Iris pigment epithelial cell (primary cell): ENCODE measurements around the gene C1QTNF7.

Experiments
- DNase-seq: peaks from one replicate; pipeline ENCODE4 v3.0.0-alpha.2; 2011; ENCODE audit warnings: low read depth

Gene C1QTNF7

GRCh38 chr4:15414551-15415091 lies 13.2 kb upstream of the C1QTNF7 start:
- DNase-seq = peak; percentile 33

GRCh38 chr4:15416357-15417232 lies 11.2 kb upstream of the C1QTNF7 start:
- DNase-seq = no peak

DNA sequence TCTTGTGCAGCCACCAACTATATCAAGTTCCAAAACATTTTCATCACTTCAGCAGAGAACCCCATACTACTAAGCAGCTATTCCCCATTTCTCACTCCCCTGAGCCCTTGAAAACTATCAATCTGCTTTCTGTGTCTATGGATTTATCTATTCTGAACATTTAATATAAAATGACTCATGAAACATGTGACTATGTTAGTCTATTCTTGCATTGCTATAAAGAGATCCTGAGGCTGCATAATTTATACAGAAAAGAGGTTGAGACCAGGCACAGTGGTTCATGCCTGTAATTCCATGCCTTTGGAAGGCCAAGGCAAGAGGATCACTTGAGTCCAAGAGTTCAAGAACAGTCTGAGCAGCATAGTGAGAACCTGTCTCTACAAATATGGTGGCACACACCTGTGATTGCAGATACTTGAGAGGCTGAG lies 10.6 kb upstream of the C1QTNF7 start:
- no peak for DNase-seq

- no peak for DNase-seq
These were observed 8.9 kb upstream of the C1QTNF7 start for GRCh38 chr4:15418956-15419355.

GRCh38 chr4:15420642-15421041 lies 7.2 kb upstream of the C1QTNF7 start:
- peak; percentile 85 for DNase-seq

GRCh38 chr4:15423285-15423711 lies 4.5 kb upstream of the C1QTNF7 start:
- no peak for DNase-seq

- DNase-seq = no peak
These were observed 2.3 kb upstream of the C1QTNF7 start for GRCh38 chr4:15425520-15425919.

DNA sequence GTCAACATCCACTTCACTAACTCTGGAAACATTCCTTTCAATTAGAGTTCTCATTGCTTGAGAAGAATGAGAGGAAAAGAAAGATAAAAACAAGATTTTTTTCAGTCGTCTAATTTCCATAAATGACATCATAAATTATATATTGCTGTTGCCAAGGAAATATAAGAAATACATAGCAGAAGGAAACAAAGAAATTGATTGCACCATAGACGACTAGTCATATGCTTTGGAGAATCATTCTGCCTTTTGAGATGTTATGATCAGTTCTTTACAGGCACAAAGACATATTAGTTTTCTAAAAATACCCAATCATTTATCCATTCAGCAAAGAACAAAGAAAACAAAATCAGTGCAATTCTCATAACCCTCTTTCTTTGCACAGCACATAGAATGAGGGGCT lies 672 bp upstream of the C1QTNF7 start:
- no peak for DNase-seq

DNA sequence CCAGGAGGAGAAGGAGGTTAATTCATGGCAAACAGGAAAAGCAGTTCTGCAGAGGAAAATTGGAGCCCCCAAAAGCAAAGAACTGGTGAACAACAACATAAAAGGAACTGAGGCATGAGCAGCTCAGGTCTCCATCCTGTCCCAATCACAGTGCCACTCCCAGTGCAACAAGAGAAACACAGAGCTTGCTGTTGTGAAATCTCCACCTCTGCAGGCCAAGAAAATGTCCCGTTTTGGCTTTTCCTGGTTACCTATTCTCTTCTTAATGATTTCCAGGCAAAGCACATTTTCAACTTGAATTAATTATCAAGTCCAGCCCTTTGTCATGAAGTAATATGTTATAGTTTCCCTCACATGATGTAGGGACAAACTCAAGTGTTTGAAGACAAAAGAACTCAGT lies 778 bp downstream of the C1QTNF7 start:
- DNase-seq = no peak

DNA sequence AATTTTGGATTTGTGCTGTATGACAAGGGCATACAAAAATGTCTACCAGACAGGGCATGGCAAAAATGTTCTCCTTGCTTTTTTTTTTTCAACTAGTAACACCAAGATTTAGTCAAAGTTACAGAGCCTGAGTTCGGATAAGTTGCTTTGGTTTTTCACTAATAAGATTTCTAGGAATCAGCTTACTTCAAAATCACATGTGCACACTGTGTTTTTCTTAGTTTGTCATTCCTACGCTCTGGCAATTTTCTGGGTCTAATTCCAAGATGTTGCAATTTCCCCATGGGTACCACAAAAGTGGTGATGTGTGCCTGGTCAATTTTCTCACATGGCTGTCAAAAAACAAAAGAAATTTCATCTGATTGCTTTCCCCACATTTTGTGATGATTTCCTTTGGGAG lies 6.3 kb downstream of the C1QTNF7 start:
- DNase-seq = no peak

- DNase-seq = no peak
These were observed 6.8 kb downstream of the C1QTNF7 start for GRCh38 chr4:15434676-15435075.

DNA sequence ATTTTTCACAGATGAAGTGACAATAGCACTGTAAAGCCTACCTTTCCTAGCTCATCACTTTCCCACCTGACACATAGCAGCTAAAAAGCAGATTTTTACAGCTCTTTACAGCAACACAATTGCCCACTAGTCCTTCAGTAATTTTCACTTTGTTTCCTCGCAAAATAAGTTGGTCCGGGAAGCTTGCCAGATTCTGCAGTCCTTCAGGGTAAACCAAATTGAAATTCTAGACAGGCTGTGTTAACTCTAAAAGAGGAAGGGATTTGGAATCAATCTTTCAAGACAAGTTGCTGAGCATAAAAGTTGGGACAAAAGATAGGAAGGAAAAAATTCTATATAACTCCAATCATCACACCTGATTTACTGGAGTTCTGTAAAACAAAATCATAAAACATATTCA lies 8.7 kb downstream of the C1QTNF7 start:
- DNase-seq = peak; percentile 82

DNA sequence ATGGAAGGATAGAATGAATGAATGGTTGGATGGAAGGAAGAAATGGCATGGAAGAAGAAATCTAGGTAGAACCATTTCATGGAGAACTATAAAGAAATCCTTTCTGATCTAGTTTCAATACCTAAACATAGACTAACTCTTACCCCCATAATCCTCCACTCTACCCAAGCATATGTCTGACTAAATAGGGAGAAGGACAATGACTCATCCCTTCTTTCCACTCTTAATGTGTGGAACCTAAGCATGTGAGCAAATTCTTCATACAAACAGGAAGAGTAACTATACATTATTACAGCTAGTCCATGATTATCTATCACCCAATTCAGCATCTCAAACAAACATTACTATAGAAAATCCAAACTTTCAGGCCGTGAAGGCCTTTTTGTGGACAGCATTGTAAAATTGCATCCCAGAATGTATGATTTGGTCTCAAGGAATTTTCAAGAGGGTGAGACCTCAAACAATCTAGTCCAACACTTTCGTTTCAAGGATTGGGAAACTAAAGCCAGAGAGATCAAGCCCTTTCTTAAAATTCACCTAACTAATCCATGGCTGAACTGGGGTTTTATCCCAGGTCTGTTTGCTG lies 11.2 kb downstream of the C1QTNF7 start:
- peak; percentile 67 for DNase-seq

- DNase-seq = no peak
These were observed 15.7 kb downstream of the C1QTNF7 start for GRCh38 chr4:15443371-15444160.

GRCh38 chr4:15444276-15444675 lies 16.4 kb downstream of the C1QTNF7 start:
- no peak for DNase-seq

GRCh38 chr4:15444879-15445547 lies 17.2 kb downstream of the C1QTNF7 start:
- DNase-seq = no peak

DNA sequence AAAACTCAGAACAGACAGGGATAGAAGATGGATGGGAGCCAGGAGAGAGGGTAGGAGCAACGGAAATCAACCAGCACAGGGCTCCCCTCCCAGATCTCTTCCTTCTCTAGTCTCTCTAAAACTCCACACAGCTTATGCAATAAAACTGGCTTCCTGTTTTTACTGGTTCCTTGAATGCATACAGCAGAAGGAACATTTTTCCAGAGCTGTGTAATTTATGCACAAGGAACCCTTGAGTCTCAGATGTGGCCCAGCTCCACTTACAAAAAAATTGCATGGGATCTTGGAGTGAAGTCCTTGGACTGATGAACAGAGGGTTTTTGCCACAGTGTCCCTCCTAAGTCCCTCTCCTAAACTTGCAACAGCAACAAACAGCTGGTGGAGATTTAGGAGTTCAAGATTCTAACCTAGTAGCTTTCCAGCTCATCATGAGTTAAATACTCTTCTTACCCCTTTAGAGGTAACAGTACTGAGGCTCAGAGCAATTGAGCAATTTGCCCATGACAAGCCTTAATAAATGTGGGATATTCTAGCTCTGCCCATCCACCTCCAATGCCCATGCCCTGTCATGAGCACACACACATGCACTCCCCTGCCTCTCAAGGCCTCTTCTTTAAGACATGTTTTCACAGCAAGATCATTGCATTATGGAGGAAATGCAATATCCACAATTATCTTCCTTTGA lies 23.5 kb downstream of the C1QTNF7 start:
- peak; percentile 65 for DNase-seq

DNA sequence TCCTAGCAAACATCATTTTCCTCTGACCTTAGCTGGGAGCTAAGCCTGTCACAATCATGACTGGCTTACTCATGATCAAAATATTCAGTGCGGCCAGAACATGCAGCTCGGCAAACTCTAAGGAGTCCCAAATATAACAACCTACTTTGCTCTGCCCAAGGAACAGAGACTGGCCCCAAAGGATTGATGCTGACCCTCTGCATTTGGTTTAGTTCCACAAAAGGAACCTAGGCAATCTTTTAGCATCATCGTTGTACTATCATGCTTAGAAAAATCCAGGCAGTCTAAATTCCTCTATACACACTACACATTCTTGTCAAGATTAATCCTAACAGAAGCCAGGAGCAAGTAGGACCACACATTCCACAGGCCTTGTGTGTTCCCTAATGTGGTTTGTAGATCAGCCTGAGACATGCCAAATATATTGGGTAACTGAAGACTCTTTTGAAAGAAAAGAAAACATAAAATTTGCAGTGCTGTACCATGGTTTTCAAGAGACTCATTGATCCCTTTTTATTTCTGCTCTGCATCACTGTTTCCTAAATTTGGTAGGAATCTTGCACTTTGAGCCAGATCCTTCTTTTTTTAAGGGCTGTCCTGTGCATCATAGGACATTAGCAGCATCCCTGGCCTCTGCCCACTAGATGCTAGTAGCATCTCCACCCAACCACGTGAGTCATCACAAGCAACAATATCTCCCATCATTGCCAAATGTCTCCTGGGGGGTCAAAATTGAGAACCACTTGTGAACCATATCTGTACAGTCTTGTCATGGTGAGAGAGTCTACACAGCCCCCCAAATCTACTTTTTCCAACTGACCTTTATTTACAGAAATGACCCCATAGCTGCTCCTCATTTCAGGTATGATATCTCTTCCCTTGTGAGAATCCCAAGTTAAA lies 24.3 kb downstream of the C1QTNF7 start:
- DNase-seq = peak; percentile 96

GRCh38 chr4:15455290-15455689 lies 27.5 kb downstream of the C1QTNF7 start:
- peak; percentile 92 for DNase-seq
